CD4-positive, alpha-beta T cell treated with Interleukin-2 at 100 ng/mL for 4 hours (primary cell): ENCODE results near the gene PPP6R2.
A peak's percentile ranks its signal among the peaks of the same experiment; 100 is the strongest.

ENCODE experiments used
- DNase-seq: peaks from one replicate; pipeline ENCODE4 v3.0.0-alpha.2; 2020; ENCODE audit warnings: low spot score

PPP6R2 gene

GRCh38 chr22:50305393-50305922 is 37.7 kb upstream of the PPP6R2 start:
- no peak for DNase-seq

DNA sequence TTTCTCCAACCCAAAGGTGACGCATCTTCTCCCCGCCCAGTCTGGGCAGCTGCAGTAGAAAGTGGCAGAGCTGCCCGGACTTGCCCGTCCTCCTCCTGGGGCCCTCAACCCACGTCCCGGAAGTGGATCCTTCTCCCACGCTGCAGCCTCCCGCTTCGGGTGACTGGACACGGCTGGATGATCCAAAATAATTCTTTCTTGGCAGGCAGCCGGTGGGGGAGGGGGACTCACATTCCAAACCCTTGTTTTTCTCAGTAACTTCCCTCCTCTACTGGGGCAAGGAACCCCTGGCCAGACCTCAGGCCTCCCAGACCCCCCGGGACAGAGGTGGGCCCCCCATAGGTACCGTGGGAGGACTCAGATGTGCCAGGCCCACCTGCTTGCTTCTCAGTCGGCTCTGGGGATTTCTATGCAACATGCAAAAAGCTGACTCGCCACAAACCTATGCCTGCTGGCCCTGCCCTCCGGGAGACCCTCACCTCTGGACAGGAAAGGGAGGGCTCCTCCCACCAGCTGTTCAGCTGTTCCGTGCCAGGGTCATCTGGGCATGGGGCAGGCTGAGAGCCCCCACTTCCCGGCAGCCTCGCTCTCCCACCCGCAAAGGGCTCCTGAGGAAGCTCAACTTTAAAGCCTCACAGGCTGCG is 37.1 kb upstream of the PPP6R2 start:
- DNase-seq, result peak; percentile 18

DNA sequence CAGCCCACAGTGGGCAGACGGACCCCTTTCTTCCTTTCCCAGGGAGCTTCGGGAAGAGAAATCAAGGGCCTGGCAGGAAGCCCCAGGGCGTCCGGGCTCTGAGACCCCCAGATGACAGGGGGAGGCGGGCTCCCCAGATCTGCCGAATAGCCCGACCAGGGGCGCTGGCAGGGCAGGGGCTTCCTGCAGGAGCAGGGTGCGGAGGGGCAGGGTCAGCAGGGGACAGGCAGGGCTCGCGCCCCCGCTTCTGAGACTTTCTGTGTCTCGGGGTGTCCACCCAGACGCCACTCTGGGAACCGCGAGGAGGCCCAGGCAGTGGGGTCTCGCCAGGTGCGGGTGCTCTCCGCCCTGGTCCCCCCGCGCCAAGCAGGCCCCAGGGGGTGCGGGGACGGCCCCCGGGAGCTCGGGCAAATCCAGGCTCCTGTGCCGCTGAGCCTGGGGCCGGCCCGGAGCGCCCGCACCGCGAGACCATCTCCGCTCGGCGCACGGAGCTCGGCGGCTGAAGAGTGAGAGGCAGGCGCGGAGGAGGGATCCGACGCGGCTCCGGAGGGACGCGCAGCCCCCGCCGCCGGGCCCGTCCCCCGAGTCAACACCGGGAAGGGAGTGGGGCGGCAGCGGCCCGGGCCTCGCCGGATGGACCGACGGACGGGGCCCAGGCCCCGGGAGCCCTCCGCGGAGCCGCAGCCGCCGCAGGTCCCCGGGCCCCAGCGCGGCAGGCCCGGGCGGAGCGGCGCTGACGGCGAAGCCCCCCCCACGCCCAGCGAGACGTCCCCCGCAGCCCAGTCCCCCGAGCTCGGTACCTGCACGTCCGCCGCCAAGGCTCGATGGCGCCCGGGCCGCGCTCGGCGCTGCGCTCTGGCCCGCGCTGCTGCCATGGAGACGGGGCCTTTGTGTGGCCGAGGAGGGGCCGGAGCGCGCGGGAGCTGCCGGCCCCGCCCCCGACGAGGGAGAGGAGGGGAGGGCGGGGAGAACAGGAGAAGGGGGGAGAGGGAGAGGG is 36.1 kb upstream of the PPP6R2 start, which contains the start of gene PLXNB2:
TSS of gene PLXNB2 (minus strand) at position 894 of the 997 bp plus-strand sequence. CDS start 17,062 bp downstream, outside the sequence.
- no peak for DNase-seq

DNA sequence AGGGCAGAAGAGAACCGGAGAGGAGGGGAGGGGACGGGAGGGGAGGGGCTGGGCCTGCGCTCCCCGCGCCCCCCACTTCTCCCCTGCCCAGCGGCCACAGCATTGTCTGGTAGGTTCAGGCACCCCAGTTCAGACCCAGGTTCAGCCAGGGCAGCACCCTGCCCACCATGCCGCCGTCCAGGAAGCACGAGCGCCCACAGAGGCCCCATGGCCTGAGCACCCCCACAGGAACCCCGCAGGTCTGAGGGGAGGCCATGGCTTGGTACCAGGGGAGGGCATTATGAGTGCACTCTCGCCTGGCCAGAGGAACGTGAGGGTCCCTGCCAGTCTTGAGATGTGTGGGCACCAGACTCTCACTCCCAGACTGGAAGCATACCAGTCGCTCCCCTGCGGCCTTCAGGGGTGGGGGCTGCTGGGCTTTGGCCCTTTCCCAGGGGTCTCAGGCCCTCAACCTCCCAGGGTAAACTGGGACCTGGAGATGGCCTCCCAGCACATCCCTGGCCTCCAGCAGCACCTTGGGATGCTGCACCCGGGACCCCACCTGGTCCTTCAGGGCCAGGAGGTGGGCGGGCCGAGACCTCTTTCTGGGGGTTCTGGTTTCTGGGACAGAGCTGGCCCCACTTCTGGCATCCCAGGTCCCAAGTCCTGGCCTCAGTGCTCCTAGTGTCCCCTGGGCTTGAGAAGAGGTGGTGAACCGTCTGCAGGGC is 35.1 kb upstream of the PPP6R2 start:
- no peak for DNase-seq

DNA sequence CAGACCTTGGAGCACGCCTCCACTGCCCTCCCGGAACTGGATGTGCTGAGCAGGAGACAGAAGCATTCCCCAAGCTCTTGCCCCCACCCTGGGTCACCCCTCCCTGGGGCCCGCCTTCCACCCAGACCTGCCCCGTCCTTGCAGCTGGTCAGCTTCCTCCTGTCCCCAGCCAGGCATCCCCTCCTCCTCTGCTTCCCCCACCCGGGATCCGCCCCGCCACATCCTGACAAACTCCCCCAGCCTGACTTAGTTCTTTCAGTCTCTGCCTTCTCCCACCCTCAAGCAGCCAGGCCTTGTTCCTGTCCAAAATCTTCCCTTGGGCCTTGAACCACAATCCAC is 34.6 kb upstream of the PPP6R2 start:
- DNase-seq, result no peak

DNA sequence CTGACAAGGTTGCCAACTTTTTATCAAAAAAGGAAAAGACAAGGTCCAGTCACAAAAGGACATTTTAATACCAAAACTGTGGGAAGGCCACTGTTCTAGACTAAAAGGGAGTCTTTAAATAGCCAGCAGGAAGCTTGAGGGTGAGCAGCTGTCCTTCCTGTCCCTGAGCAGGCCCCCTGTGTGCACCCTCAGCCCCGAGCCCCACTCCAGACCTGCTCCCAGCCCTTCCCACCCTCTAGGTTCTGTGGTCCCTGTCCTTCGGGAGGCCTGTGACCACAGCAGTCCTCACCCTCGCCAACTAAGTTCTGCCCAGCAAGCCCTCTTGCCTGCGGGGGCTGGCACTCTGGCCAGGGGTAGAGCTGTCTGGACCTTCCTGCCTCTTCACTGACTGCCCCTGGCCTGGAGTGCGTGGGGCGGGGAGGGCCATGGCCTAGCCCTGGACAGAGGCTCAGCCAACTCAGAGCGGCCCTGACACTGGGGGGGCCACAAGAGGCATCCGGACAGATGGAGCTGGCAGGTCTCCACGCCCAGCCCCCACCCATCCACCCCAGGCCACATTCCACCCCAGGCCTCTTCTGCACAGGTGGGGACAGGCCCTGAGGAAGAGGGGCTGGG is 34.0 kb upstream of the PPP6R2 start:
- DNase-seq, result no peak

GRCh38 chr22:50309601-50309991 is 33.5 kb upstream of the PPP6R2 start:
- no peak for DNase-seq

DNA sequence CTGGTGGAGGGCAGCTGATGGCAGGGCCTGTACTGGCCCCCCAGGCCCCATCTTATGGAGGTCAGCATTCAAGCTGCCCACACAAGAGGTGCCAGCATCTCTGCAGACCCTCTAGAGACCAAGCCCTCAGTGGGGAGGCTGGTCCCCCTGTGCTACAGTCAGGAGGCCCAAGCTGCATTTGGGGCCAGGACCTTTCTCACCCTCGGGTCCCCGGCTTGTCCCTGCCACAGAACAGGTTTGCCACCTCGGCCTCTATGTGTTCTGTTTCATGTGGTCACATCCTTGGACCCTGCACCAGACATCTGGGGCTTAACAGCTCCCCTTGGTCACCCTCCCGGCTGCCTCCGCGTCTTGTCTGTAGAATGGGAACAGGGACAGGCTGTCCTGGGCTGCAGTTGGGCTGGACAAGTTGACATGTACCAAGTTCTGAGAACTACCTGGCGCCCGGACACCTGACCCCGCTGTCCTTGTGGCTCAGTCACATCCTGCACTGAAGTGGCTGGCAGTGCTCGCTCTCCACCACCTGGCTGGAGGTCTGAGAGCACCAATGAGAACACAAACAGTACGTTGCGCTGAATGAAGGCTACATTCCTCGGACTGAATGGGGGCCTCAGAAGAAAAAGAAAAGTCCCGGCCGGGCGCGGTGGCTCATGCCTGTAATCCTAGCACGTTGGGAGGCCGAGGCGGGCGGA is 33.0 kb upstream of the PPP6R2 start:
- DNase-seq, result no peak

GRCh38 chr22:50310949-50311444 is 32.1 kb upstream of the PPP6R2 start:
- DNase-seq, result no peak

DNA sequence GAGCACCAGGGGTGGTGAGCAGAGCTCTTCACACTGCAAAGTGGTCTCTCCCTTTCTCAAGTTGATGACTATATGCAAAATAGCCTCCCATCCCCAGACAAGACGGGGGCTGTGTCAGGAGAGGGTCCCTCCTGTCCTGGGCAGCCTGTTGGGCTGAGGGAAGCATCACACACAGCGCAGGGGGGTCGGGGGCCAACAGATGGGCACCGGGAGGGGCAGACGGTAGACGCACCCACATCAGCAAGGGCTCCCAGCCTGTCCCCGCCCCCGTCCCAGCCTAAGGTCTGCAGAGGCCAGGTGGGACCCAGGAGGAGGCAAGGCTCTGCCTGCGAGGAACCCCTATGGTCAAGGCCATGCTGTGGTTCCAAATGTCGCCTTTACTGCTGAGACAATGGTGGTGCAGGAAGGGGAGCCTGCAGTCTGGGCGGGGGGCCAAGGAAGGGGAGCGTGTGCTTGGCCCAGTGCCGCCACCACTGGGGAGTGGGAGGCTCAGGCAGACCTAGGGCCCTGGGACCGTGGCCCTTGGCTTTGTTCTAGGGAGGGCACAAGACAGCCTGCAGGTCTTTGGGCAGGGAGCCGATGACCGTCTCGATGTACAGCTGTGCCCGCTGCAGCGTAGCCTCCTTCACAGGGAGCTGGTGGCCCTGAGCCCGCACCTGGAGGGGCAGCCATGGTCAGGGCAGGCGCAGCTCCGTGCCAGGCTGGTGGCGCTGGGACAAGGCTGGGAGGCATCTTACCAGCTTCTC is 31.3 kb upstream of the PPP6R2 start:
- DNase-seq, result no peak

GRCh38 chr22:50312371-50312770 is 30.8 kb upstream of the PPP6R2 start:
- no peak for DNase-seq

GRCh38 chr22:50313021-50313420 is 30.1 kb upstream of the PPP6R2 start:
- no peak for DNase-seq

- DNase-seq, result no peak
Measured at GRCh38 chr22:50313600-50313999, 29.5 kb upstream of the PPP6R2 start.

GRCh38 chr22:50314081-50314454 is 29.1 kb upstream of the PPP6R2 start:
- no peak for DNase-seq

- peak; percentile 75 for DNase-seq
Measured at GRCh38 chr22:50314455-50315288, 28.5 kb upstream of the PPP6R2 start.

- no peak for DNase-seq
Measured at GRCh38 chr22:50315289-50316113, 27.6 kb upstream of the PPP6R2 start.

DNA sequence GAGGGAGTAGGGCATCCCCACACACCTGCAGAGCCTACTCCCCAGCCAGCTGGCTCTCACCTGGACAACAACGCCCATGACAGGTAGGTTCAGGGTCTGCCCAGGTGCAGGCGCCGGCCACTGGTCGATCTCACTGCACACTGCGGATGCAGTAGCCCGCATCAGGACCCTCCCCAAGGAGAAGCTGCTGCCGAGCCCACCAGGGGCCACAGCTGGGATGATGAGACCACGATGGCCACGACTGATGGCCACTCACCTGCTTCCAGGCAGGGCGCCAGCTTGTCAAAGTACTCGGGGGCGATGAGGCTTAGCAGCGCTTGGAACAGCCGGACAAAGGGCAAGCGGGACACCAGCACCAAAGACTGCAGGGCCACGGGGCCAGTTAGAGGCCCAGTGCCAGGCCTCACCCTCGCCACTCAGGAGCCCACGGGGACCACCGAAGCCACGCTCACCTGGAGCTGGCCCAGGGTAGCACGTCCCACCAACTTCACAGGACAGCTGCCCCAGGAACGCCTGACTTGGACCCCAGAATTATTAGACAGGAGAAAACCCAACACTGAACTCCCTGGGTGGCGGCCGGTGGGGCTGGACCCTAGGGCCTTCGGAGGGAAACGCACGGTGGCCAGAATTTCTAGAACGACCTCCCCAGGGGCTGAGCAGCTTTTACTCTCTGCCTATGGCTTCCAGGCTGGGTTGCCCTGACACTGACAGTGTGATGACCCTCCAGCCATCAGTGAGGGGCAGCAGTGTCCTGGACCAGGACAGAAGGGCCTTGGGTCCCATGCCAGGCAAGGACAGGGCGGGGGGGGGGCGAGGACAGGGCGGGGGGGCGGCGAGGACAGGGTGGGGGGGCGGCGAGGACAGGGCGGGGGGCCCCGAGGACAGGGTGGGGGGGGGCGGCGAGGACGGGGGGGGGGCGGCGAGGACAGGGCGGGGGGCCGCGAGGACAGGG is 26.7 kb upstream of the PPP6R2 start:
- no peak for DNase-seq
